IMR-90 (cell line): ENCODE results near the gene MTUS2. TPM values are rescaled to one million over a fixed set of nuclear protein-coding genes. Genes with fewer than 3 reads are reported as not detected.

Experiments
- ATAC-seq: fragments of 200-7000 bp; cut with Tn5 transposase; 2 replicates; pipeline ENCODE4 v1.9.1; 2020; ENCODE audit warnings: low read depth, mild to moderate bottlenecking, moderate library complexity
- BruUV-seq: library from RNA; stranded (reverse); fragments of 400-500 nt; replicated peaks from 2 replicates; lab custom pipeline; 2021; lab: Mats Ljungman, UMichigan
- CTCF ChIA-PET: fragments of 300-600 bp; formaldehyde crosslinking; extraction: SDS; loops from one replicate; lab custom pipeline; 2021; ENCODE audit warnings: antibody characterized with exemption; lab: Yijun Ruan, JAX
- POLR2A ChIA-PET: fragments of 300-600 bp; sonication (Branson Sonifier 250); formaldehyde crosslinking; loops from one replicate; lab custom pipeline; 2022; ENCODE audit warnings: antibody characterized with exemption; ENCODE audit not compliant: unreplicated experiment; lab: Charles Lee
- DNase-seq: peaks from one replicate; pipeline ENCODE4 v3.0.0; 2013
- H2AFZ ChIP-seq: replicated peaks from 2 replicates; pipeline ENCODE3; 2013; ENCODE audit warnings: low read length, mild to moderate bottlenecking; ENCODE audit not compliant: poor library complexity
- H2AK5ac ChIP-seq: 2 replicates; pipeline ENCODE4 v1.6.1; 2013; ENCODE audit warnings: low read depth, low read length, inconsistent platforms
- H2AK9ac ChIP-seq: replicated peaks from 2 replicates; pipeline ENCODE3; 2013; ENCODE audit warnings: mild to moderate bottlenecking, low read depth, low read length, moderate library complexity; ENCODE audit not compliant: poor library complexity
- H2BK120ac ChIP-seq: 2 replicates; pipeline ENCODE4 v1.6.1; 2013; ENCODE audit warnings: low read depth, low read length, inconsistent platforms
- H2BK15ac ChIP-seq: 3 replicates; pipeline ENCODE4 v1.6.1; 2013; ENCODE audit warnings: low read depth, low read length, inconsistent platforms
- H2BK20ac ChIP-seq: 2 replicates; pipeline ENCODE4 v1.6.1; 2013; ENCODE audit warnings: low read depth, mild to moderate bottlenecking, inconsistent platforms, low read length, moderate library complexity
- H2BK5ac ChIP-seq: 2 replicates; pipeline ENCODE4 v1.6.1; 2013; ENCODE audit warnings: mild to moderate bottlenecking, low read depth, low read length, inconsistent platforms; ENCODE audit not compliant: poor library complexity, severe bottlenecking
- H3K14ac ChIP-seq: replicated peaks from 2 replicates; pipeline ENCODE4 v1.6.1; 2013; ENCODE audit warnings: low read depth, low read length, inconsistent platforms
- H3K18ac ChIP-seq: 2 replicates; pipeline ENCODE4 v1.6.1; 2013; ENCODE audit warnings: low read depth, low read length, control low read depth
- H3K23ac ChIP-seq: 2 replicates; pipeline ENCODE4 v1.6.1; 2013; ENCODE audit warnings: low read depth, low read length, inconsistent platforms
- H3K27ac ChIP-seq: 2 replicates; pipeline ENCODE4 v1.5.1; 2013; ENCODE audit warnings: mild to moderate bottlenecking, control low read depth, low read length; ENCODE audit not compliant: insufficient read depth
- H3K27me3 ChIP-seq: 2 replicates; pipeline ENCODE4 v1.6.1; 2013; ENCODE audit warnings: low read length; ENCODE audit not compliant: control insufficient read depth, insufficient read depth
- H3K36me3 ChIP-seq: 2 replicates; pipeline ENCODE4 v1.6.1; 2013; ENCODE audit warnings: low read length, mixed read lengths; ENCODE audit not compliant: control insufficient read depth, insufficient read depth
- H3K4ac ChIP-seq: 2 replicates; pipeline ENCODE4 v1.6.1; 2013; ENCODE audit warnings: low read depth, low read length, inconsistent platforms
- H3K4me1 ChIP-seq: 2 replicates; pipeline ENCODE4 v1.6.1; 2013; ENCODE audit warnings: low read length, mixed read lengths; ENCODE audit not compliant: control insufficient read depth, insufficient read depth
- H3K4me2 ChIP-seq: 2 replicates; pipeline ENCODE4 v1.6.1; 2013; ENCODE audit warnings: low read depth, mild to moderate bottlenecking, control low read depth, low read length, moderate library complexity
- H3K4me3 ChIP-seq: 2 replicates; pipeline ENCODE4 v1.5.1; 2013; ENCODE audit warnings: low read depth, mild to moderate bottlenecking, control low read depth, low read length, moderate library complexity; ENCODE audit not compliant: insufficient read depth
- H3K56ac ChIP-seq: 2 replicates; pipeline ENCODE4 v1.6.1; 2013; ENCODE audit warnings: low read length, inconsistent platforms; ENCODE audit not compliant: insufficient read depth; ENCODE audit errors: extremely low read depth
- H3K79me1 ChIP-seq, 2 experiments: 2 replicates each; pipeline ENCODE4 v1.6.1; 2013; ENCODE audit warnings: low read length in 2 of 2, inconsistent platforms in 1 of 2, low read depth in 1 of 2
- H3K9ac ChIP-seq: 2 replicates; pipeline ENCODE4 v1.6.1; 2013; ENCODE audit warnings: low read depth, low read length, control low read depth
- H3K9me1 ChIP-seq: 2 replicates; pipeline ENCODE4 v1.6.1; 2013; ENCODE audit warnings: low read length, inconsistent platforms; ENCODE audit not compliant: insufficient read depth
- H3K9me3 ChIP-seq: 2 replicates; pipeline ENCODE4 v1.6.1; 2013; ENCODE audit warnings: low read length; ENCODE audit not compliant: control insufficient read depth, insufficient read depth
- H4K20me1 ChIP-seq: 2 replicates; pipeline ENCODE4 v1.6.1; 2013; ENCODE audit warnings: low read length, inconsistent platforms; ENCODE audit not compliant: insufficient read depth
- H4K5ac ChIP-seq: 2 replicates; pipeline ENCODE4 v1.6.1; 2013; ENCODE audit warnings: mild to moderate bottlenecking, low read depth, low read length, control low read depth
- H4K8ac ChIP-seq, 2 experiments: 2 replicates each; pipeline ENCODE4 v1.6.1; 2013; ENCODE audit warnings: low read depth in 2 of 2, low read length in 2 of 2, control low read depth in 1 of 2, inconsistent platforms in 1 of 2
- H4K91ac ChIP-seq: 2 replicates; pipeline ENCODE4 v1.6.1; 2013; ENCODE audit warnings: low read depth, low read length, inconsistent platforms; ENCODE audit not compliant: insufficient read depth
- BHLHE40 ChIP-seq: fragments of 150-350 bp; IDR thresholded peaks from 2 replicates; pipeline ENCODE4 v1.6.1; 2016; ENCODE audit warnings: mild to moderate bottlenecking, low read depth, low read length
- MAZ ChIP-seq: IDR thresholded peaks from 2 replicates; pipeline ENCODE4 v1.6.1; 2012; ENCODE audit warnings: low read depth, mild to moderate bottlenecking, low read length, improper control_type of control experiment, moderate library complexity, borderline replicate concordance
- MXI1 ChIP-seq: IDR thresholded peaks from 2 replicates; pipeline ENCODE4 v1.6.1; 2012; ENCODE audit warnings: low read depth, mild to moderate bottlenecking, low read length, moderate library complexity, borderline replicate concordance
- NFE2L2 ChIP-seq: fragments of 150-350 bp; IDR thresholded peaks from 2 replicates; pipeline ENCODE4 v1.6.1; 2016; ENCODE audit warnings: low read depth, mild to moderate bottlenecking, low read length
- RAD21 ChIP-seq: IDR thresholded peaks from 2 replicates; pipeline ENCODE4 v1.6.1; 2012; ENCODE audit warnings: low read length, improper control_type of control experiment
- WGBS, 2 experiments: methylation state at CpG; one replicate each; pipeline versions ENCODE4 v1.1.5 to v1.1.7; 2013; ENCODE audit warnings: missing lambda C conversion rate in 2 of 2; ENCODE audit not compliant: insufficient read length in 1 of 2; ENCODE audit errors: extremely low coverage in 2 of 2; 5-methylcytosine and 5-hydroxymethylcytosine counted together
- dilution Hi-C: fragments of 300-500 bp; cut with HindIII; formaldehyde crosslinking; loops from one replicate; pipeline ENCODE4 v1.14.3; 2018; ENCODE audit warnings: low sequenced_read_pairs; ENCODE audit not compliant: unreplicated experiment
- in situ Hi-C: fragments of 300-500 bp; cut with MboI; formaldehyde crosslinking; loops from 3 replicates; pipeline ENCODE4 v1.14.3; 2019; ENCODE audit warnings: low sequenced_read_pairs, inconsistent platforms, mixed read lengths
- intact Hi-C: fragments of 100-400 bp; cut with micrococcal nuclease; formaldehyde crosslinking; loops from 2 replicates; pipeline ENCODE4 v1.10.0; 2022
- polyA plus RNA-seq, 3 experiments: library from polyadenylated mRNA; depleted of rRNA; stranded (reverse); fragments of >200 nt; gene quantifications; 2 replicates each; pipeline ENCODE4 v1.2.3, GENCODE V29; 2012; ENCODE audit warnings: low replicate concordance in 1 of 3
- total RNA-seq: library from RNA; depleted of rRNA; stranded (reverse); fragments of >200 nt; gene quantifications from 2 replicates; pipeline ENCODE4 v1.2.3, GENCODE V29; 2012
- TF ChIP-seq, protein P1 (sequence below): conservative IDR thresholded peaks from 2 replicates; pipeline ENCODE4 v1.5.1; 2012; ENCODE audit warnings: mild to moderate bottlenecking, low read depth, low read length, improper control_type of control experiment

MTUS2 gene
- total and polyA plus RNA-seq, 2 of the 4 experiments (the other 2 are of a cell fraction): under 0.01 to 0.02 TPM

DNA sequence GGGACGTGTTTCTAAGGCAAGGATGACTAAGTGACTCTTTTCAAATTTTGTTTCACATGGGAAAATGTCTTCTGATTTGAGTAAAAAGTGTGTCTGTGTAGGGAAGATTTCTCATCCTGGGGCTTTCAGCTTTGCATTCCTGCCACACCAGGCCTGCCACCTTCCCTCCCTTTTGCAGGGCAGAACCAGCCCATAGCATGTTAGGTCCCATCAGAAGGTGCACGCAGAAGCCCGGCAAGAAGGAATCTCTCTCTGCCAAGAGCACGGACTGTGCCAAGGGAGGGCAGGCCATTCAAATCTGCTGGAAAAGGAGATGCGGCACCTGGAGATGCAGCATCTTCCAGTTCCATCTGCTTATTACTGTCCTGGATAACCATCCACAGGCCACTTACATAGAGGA, 563.3 kb downstream of the MTUS2 start:
- Histone ChIP-seq H3K9ac (no peak overlapping the region), H4K5ac (no peak overlapping the region), H4K91ac (no peak overlapping the region), H2BK20ac (no peak overlapping the region), H3K4ac (no peak overlapping the region), H3K36me3 (no peaks in the 10 kb centered on the region), H3K18ac (no peak overlapping the region), H3K14ac (no peak overlapping the region), H4K20me1 (no peaks in the 10 kb centered on the region), H3K56ac (no peak overlapping the region), H3K9me3 (no peaks in the 10 kb centered on the region), H2BK5ac (no peak overlapping the region), H3K27me3 (peaks cover 1% of the 10 kb centered on the region), H2AFZ (no peak overlapping the region), H3K4me1 (no peaks in the 10 kb centered on the region), H2AK9ac (no peak overlapping the region), H2AK5ac (no peak overlapping the region), H3K4me2 (no peak overlapping the region), H3K79me1 (no peaks in the 10 kb centered on the region), H2BK15ac (no peak overlapping the region), H3K23ac (no peak overlapping the region), H3K27ac (no peak overlapping the region), H3K9me1 (no peaks in the 10 kb centered on the region), H4K8ac (no peak overlapping the region), H2BK120ac (no peak overlapping the region), H3K4me3 (no peak overlapping the region)
- CTCF ChIA-PET: no interaction called here
- dilution Hi-C loops (no loop called here), intact Hi-C loops (no loop called here), in situ Hi-C loops (no loop called here)
- POLR2A ChIA-PET: no interaction called here
- no peak for TF ChIP-seq RAD21
- TF ChIP-seq MXI1: no peak
- no peak for TF ChIP-seq BHLHE40
- TF ChIP-seq MAZ: no peak
- TF ChIP-seq NFE2L2: no peak
- TF ChIP-seq, protein P1, sequence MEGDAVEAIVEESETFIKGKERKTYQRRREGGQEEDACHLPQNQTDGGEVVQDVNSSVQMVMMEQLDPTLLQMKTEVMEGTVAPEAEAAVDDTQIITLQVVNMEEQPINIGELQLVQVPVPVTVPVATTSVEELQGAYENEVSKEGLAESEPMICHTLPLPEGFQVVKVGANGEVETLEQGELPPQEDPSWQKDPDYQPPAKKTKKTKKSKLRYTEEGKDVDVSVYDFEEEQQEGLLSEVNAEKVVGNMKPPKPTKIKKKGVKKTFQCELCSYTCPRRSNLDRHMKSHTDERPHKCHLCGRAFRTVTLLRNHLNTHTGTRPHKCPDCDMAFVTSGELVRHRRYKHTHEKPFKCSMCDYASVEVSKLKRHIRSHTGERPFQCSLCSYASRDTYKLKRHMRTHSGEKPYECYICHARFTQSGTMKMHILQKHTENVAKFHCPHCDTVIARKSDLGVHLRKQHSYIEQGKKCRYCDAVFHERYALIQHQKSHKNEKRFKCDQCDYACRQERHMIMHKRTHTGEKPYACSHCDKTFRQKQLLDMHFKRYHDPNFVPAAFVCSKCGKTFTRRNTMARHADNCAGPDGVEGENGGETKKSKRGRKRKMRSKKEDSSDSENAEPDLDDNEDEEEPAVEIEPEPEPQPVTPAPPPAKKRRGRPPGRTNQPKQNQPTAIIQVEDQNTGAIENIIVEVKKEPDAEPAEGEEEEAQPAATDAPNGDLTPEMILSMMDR: no peak
- 60% methylated on average over 1 of the region's 5 CpGs; no CpG with 5 or more reads in 1 of the 2 experiments for WGBS, 2 experiments
- no TSS peak for BruUV-seq
- DNase-seq (no peak), ATAC-seq (no peak)
